Peyer's patch (tissue), 4 donors: ENCODE measurements around the gene MEP1B.

Experiments
- CTCF ChIP-seq, 6 experiments: fragments of 450-650 bp in 4 of 6; fragments of 200-600 bp in 2 of 6; sonication (generic) in 1 of 6; IDR thresholded peaks; one replicate each; pipeline ENCODE4 v1.5.1; 2017 to 2019; ENCODE audit warnings: antibody characterized with exemption in 6 of 6, mild to moderate bottlenecking in 3 of 6, moderate library complexity in 1 of 6
- POLR2A ChIP-seq, 2 donors: fragments of 450-650 bp; IDR thresholded peaks; one replicate each; pipeline ENCODE4 v1.5.1; 2017; ENCODE audit warnings: antibody characterized with exemption in 2 of 2, mild to moderate bottlenecking in 2 of 2, moderate library complexity in 2 of 2

GRCh38 chr18:32148185-32148870 is 41.5 kb upstream of the MEP1B start:
- no peak for TF ChIP-seq CTCF (IDR thresholded peaks at IDR 0.05)
- no peak for TF ChIP-seq POLR2A (IDR thresholded peaks at IDR 0.05)
